Upper lobe of right lung (tissue), 1 donor: ENCODE results near the gene CDH23. TPM values are rescaled to one million over a fixed set of nuclear protein-coding genes. Genes with fewer than 3 reads are reported as not detected.

Experiments used
- ATAC-seq: fragments of 200-7000 bp; cut with Tn5 transposase; one replicate; pipeline ENCODE4 v1.9.1; 2020; ENCODE audit warnings: mild to moderate bottlenecking, moderate library complexity
- DNase-seq: peaks from one replicate; pipeline ENCODE4 v3.0.0-alpha.2; 2020
- H3K27ac ChIP-seq: fragments of 200-600 bp; one replicate; pipeline ENCODE4 v1.8.0; 2022
- H3K27me3 ChIP-seq: fragments of 200-600 bp; one replicate; pipeline ENCODE4 v1.8.0; 2022; ENCODE audit warnings: mild to moderate bottlenecking
- H3K36me3 ChIP-seq: fragments of 200-600 bp; one replicate; pipeline ENCODE4 v1.8.0; 2022
- H3K4me1 ChIP-seq: fragments of 200-600 bp; one replicate; pipeline ENCODE4 v1.8.0; 2022
- H3K4me3 ChIP-seq: fragments of 200-600 bp; one replicate; pipeline ENCODE4 v1.8.0; 2022; ENCODE audit warnings: mild to moderate bottlenecking
- H3K9me3 ChIP-seq: fragments of 200-600 bp; one replicate; pipeline ENCODE4 v1.8.0; 2022
- intact Hi-C: fragments of 100-400 bp; cut with DNase I; formaldehyde crosslinking; loops from one replicate; pipeline ENCODE4 v1.11.0; 2022
- total RNA-seq: library from RNA; stranded (reverse); fragmentation: NEBNext Ultra II Directional; extraction: Animal tissue kit (Norgen Biotek cat#: 25700); gene quantifications from one replicate; pipeline ENCODE4 v1.2.1, GENCODE V29; 2021
- TF ChIP-seq, protein P1 (sequence below): fragments of 200-600 bp; IDR thresholded peaks from one replicate; pipeline ENCODE4 v1.8.0; 2022; ENCODE audit warnings: antibody characterized with exemption
- donor health status: DM: no; HTN: yes; CAD: no; lungs with severe emphysema.

The CDH23 gene
- total RNA-seq, 1 donor from 2014 or later = 10.9 TPM

DNA sequence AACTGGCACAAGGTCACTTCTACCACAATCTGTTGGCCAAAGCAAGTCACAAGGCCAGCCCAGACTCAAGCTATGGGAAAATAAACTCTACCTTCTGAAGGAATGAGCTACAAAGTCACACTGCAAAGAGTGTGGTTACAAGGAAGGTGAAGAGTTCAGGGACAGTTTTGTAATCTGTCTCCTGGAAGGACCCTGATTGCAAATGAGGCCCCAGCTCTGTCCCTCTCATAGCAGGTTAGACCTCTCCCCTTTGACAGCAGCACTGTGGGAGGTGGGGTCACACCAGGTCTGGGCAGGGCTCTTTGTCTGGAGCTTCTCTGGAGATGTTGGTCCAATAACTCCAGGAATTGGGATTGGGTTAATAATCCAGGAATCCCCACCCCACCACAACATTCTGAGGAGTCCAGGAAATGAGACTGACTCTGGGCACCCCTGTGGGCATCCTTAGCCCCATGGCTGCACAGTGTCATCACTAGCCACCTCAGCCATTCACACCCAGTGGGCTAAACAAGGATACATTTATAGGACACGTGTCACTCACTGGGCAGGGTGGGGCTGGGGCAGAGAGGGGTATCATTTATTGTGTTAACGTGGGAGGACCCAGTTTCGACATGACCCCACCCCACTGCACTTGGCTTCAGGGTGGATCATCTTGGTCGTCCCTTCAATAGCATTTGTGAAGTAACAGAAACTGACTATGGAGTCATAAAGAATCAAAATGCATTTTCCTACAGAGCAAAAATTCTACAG lies 346.5 kb downstream of the CDH23 start:
- no peaks in the 10 kb centered on the region for H3K9me3 ChIP-seq
- TF ChIP-seq, protein P1, sequence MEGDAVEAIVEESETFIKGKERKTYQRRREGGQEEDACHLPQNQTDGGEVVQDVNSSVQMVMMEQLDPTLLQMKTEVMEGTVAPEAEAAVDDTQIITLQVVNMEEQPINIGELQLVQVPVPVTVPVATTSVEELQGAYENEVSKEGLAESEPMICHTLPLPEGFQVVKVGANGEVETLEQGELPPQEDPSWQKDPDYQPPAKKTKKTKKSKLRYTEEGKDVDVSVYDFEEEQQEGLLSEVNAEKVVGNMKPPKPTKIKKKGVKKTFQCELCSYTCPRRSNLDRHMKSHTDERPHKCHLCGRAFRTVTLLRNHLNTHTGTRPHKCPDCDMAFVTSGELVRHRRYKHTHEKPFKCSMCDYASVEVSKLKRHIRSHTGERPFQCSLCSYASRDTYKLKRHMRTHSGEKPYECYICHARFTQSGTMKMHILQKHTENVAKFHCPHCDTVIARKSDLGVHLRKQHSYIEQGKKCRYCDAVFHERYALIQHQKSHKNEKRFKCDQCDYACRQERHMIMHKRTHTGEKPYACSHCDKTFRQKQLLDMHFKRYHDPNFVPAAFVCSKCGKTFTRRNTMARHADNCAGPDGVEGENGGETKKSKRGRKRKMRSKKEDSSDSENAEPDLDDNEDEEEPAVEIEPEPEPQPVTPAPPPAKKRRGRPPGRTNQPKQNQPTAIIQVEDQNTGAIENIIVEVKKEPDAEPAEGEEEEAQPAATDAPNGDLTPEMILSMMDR = no peak
- ATAC-seq (no peak), DNase-seq (no peak)
- intact Hi-C loops = no loop called here
- H3K36me3 ChIP-seq = no peaks in the 10 kb centered on the region
- H3K27me3 ChIP-seq = no peaks in the 10 kb centered on the region
- H3K27ac ChIP-seq = no peak overlapping the region
- H3K4me1 ChIP-seq = peaks cover 35% of the 10 kb centered on the region
- H3K4me3 ChIP-seq = no peak overlapping the region

- no peaks in the 10 kb centered on the region for H3K36me3 ChIP-seq
- no peak for DNase-seq
- H3K4me1 ChIP-seq = peaks cover 40% of the 10 kb centered on the region
- no peaks in the 10 kb centered on the region for H3K27me3 ChIP-seq
- H3K27ac ChIP-seq = no peak overlapping the region
- no peak overlapping the region for H3K4me3 ChIP-seq
- no peaks in the 10 kb centered on the region for H3K9me3 ChIP-seq
- TF ChIP-seq, protein P1 = no peak
- ATAC-seq = no peak
- intact Hi-C loops = no loop called here
Measured at GRCh38 chr10:71743866-71744265, 347.1 kb downstream of the CDH23 start.

GRCh38 chr10:71744897-71745663 lies 348.4 kb downstream of the CDH23 start:
- intact Hi-C loops = no loop called here
- TF ChIP-seq, protein P1 = no peak
- no peaks in the 10 kb centered on the region for H3K36me3 ChIP-seq
- no peaks in the 10 kb centered on the region for H3K27me3 ChIP-seq
- H3K4me1 ChIP-seq = peaks cover 48% of the 10 kb centered on the region
- peak overlapping the region; percentile 88 for H3K27ac ChIP-seq
- H3K4me3 ChIP-seq = no peak overlapping the region
- H3K9me3 ChIP-seq = no peaks in the 10 kb centered on the region
- ATAC-seq (no peak), DNase-seq (no peak)

- no peaks in the 10 kb centered on the region for H3K27me3 ChIP-seq
- peaks cover 5% of the 10 kb centered on the region for H3K36me3 ChIP-seq
- DNase-seq (no peak), ATAC-seq (no peak)
- TF ChIP-seq, protein P1 = no peak
- no peak overlapping the region for H3K4me3 ChIP-seq
- intact Hi-C loops = no loop called here
- H3K4me1 ChIP-seq = peaks cover 51% of the 10 kb centered on the region
- no peaks in the 10 kb centered on the region for H3K9me3 ChIP-seq
- H3K27ac ChIP-seq = peak overlapping the region; percentile 88
Measured at GRCh38 chr10:71745664-71746250, 349.0 kb downstream of the CDH23 start.

GRCh38 chr10:71746344-71747037 lies 349.8 kb downstream of the CDH23 start:
- ATAC-seq (peak; percentile 61), DNase-seq (no peak)
- H3K4me3 ChIP-seq = no peak overlapping the region
- peaks cover 54% of the 10 kb centered on the region for H3K4me1 ChIP-seq
- TF ChIP-seq, protein P1 = peak; percentile 25
- no peaks in the 10 kb centered on the region for H3K27me3 ChIP-seq
- H3K36me3 ChIP-seq = peaks cover 6% of the 10 kb centered on the region
- intact Hi-C loops = no loop called here
- no peaks in the 10 kb centered on the region for H3K9me3 ChIP-seq
- H3K27ac ChIP-seq = peak overlapping the region; percentile 88
